HTR-8/SVneo (cell line): ENCODE results near the gene PRSS22.

Source experiments
- DNase-seq: peaks from one replicate; pipeline ENCODE4 v3.0.0; 2011; ENCODE audit warnings: low spot score, mixed read lengths; ENCODE audit not compliant: insufficient read length
- FAIRE-seq: peaks from 2 replicates; lab custom pipeline; 2011; peaks lifted over from hg19 to GRCh38; lab: Jason Lieb, UNC

The PRSS22 gene

GRCh38 chr16:2831203-2831602, 26.8 kb downstream of the PRSS22 start:
- no peak for FAIRE-seq
- DNase-seq: no peak

- DNase-seq: no peak
- FAIRE-seq: no peak
Observed at GRCh38 chr16:2830355-2830695, 27.6 kb downstream of the PRSS22 start.

GRCh38 chr16:2829501-2830354, 28.2 kb downstream of the PRSS22 start, which contains the start of gene ZG16B:
ZG16B (plus strand) TSS chr16:2830303; CDS start chr16:2830442, 139 bp downstream.
- DNase-seq: no peak
- FAIRE-seq: no peak

GRCh38 chr16:2828876-2829430, 29.0 kb downstream of the PRSS22 start:
- DNase-seq: no peak
- FAIRE-seq: no peak

GRCh38 chr16:2828521-2828840, 29.5 kb downstream of the PRSS22 start:
- DNase-seq (no peak), FAIRE-seq (no peak)

GRCh38 chr16:2827831-2828520, 30.0 kb downstream of the PRSS22 start:
- FAIRE-seq (no peak), DNase-seq (no peak)

- no peak for DNase-seq
- no peak for FAIRE-seq
Observed at GRCh38 chr16:2827374-2827791, 30.6 kb downstream of the PRSS22 start.

- no peak for FAIRE-seq
Observed at GRCh38 chr16:2826591-2827373, 31.2 kb downstream of the PRSS22 start.

GRCh38 chr16:2825906-2826305, 32.1 kb downstream of the PRSS22 start:
- DNase-seq: no peak
- FAIRE-seq: no peak

More at GRCh38 chr16:2826591-2827373, 31.2 kb downstream of the PRSS22 start:
- no peak for DNase-seq

GRCh38 chr16:2825049-2825742, 32.8 kb downstream of the PRSS22 start:
- FAIRE-seq: no peak
- no peak for DNase-seq

GRCh38 chr16:2824626-2825025, 33.3 kb downstream of the PRSS22 start:
- DNase-seq (no peak), FAIRE-seq (no peak)

- no peak for DNase-seq
- no peak for FAIRE-seq
Observed at GRCh38 chr16:2822496-2822895, 35.5 kb downstream of the PRSS22 start.

GRCh38 chr16:2822158-2822495, 35.8 kb downstream of the PRSS22 start:
- DNase-seq: no peak
- no peak for FAIRE-seq

- DNase-seq (no peak), FAIRE-seq (no peak)
Observed at GRCh38 chr16:2821487-2822157, 36.3 kb downstream of the PRSS22 start.

GRCh38 chr16:2820836-2821486, 37.0 kb downstream of the PRSS22 start:
- no peak for FAIRE-seq
- DNase-seq: no peak

GRCh38 chr16:2819939-2820835, 37.8 kb downstream of the PRSS22 start:
- DNase-seq (no peak), FAIRE-seq (no peak)

GRCh38 chr16:2819179-2819938, 38.6 kb downstream of the PRSS22 start:
- FAIRE-seq (no peak), DNase-seq (no peak)
